ENCODE data around the gene CFAP74.

The CFAP74 gene

GRCh38 chr1:2014181-2014580 is 10.6 kb upstream of the CFAP74 start:
- no peak for TF ChIP-seq CTCF (IDR thresholded peaks at IDR 0.05; ENCODE audit: low read depth, low read length)
- in situ Hi-C loops (cut with HindIII; ENCODE audit: low sequenced_read_pairs) = no loop called here
- no peak overlapping the region for H3K4me3 ChIP-seq (ENCODE audit: low read depth, low read length)
- DNase-seq (ENCODE audit: low read depth, low spot score) = no peak

GRCh38 chr1:2009101-2010053 is 5.8 kb upstream of the CFAP74 start:
- no peak overlapping the region for H3K4me3 ChIP-seq (ENCODE audit: low read depth, low read length)
- DNase-seq (ENCODE audit: low read depth, low spot score) = no peak
- TF ChIP-seq CTCF (IDR thresholded peaks at IDR 0.05; ENCODE audit: low read depth, low read length) = no peak
- in situ Hi-C loops (cut with HindIII; ENCODE audit: low sequenced_read_pairs) = no loop called here

GRCh38 chr1:2004856-2005255 is 1.3 kb upstream of the CFAP74 start:
- no peak overlapping the region for H3K4me3 ChIP-seq (ENCODE audit: low read depth, low read length)
- in situ Hi-C loops (cut with HindIII; ENCODE audit: low sequenced_read_pairs) = no loop called here
- TF ChIP-seq CTCF (IDR thresholded peaks at IDR 0.05; ENCODE audit: low read depth, low read length) = no peak
- no peak for DNase-seq (ENCODE audit: low read depth, low spot score)

- no peak overlapping the region for H3K4me3 ChIP-seq (ENCODE audit: low read depth, low read length)
- in situ Hi-C loops (cut with HindIII; ENCODE audit: low sequenced_read_pairs) = no loop called here
- DNase-seq (ENCODE audit: low read depth, low spot score) = no peak
- no peak for TF ChIP-seq CTCF (IDR thresholded peaks at IDR 0.05; ENCODE audit: low read depth, low read length)
Measured at GRCh38 chr1:2001773-2002411, 1.7 kb downstream of the CFAP74 start.

GRCh38 chr1:2000850-2001249 is 2.7 kb downstream of the CFAP74 start:
- no peak for TF ChIP-seq CTCF (IDR thresholded peaks at IDR 0.05; ENCODE audit: low read depth, low read length)
- in situ Hi-C loops (cut with HindIII; ENCODE audit: low sequenced_read_pairs) = no loop called here
- no peak for DNase-seq (ENCODE audit: low read depth, low spot score)
- no peak overlapping the region for H3K4me3 ChIP-seq (ENCODE audit: low read depth, low read length)

- DNase-seq (ENCODE audit: low read depth, low spot score) = no peak
- TF ChIP-seq CTCF (IDR thresholded peaks at IDR 0.05; ENCODE audit: low read depth, low read length) = no peak
- no peak overlapping the region for H3K4me3 ChIP-seq (ENCODE audit: low read depth, low read length)
- in situ Hi-C loops (cut with HindIII; ENCODE audit: low sequenced_read_pairs) = no loop called here
Measured at GRCh38 chr1:2000432-2000831, 3.2 kb downstream of the CFAP74 start.

All from astrocyte of the spinal cord (primary cell).